Activated gamma-delta T cell treated with Interleukin-2 at 50 U/mL for 16 hours (primary cell): ENCODE data around the gene TMEM200C.
"Not testable (repeated sequence)": the region's sequence is repeated elsewhere in the genome, so short reads cannot be mapped to it uniquely, and the experiment has no call there.

Experiments used
- DNase-seq: peaks from one replicate; pipeline ENCODE4 v3.0.0-alpha.2; 2020

The TMEM200C gene

DNA sequence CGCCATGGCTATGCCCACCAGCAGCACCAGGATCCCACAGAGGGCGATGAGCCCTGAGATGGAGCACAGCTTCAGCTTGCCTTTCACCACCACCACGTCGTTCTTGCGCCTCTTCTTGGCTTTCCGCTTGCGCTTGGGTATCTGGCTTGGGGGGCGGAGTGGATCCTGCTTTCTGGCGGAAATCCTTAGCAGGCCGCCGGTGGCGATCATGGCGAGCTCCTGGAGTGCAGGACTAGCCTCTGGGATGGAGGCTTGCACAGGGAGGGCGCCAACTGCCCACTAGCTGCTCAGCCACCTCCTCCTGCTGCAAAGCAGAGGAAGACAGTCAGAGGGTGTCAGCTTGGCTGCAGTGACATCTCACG, 3.5 kb downstream of the TMEM200C start:
- DNase-seq, result no peak

DNA sequence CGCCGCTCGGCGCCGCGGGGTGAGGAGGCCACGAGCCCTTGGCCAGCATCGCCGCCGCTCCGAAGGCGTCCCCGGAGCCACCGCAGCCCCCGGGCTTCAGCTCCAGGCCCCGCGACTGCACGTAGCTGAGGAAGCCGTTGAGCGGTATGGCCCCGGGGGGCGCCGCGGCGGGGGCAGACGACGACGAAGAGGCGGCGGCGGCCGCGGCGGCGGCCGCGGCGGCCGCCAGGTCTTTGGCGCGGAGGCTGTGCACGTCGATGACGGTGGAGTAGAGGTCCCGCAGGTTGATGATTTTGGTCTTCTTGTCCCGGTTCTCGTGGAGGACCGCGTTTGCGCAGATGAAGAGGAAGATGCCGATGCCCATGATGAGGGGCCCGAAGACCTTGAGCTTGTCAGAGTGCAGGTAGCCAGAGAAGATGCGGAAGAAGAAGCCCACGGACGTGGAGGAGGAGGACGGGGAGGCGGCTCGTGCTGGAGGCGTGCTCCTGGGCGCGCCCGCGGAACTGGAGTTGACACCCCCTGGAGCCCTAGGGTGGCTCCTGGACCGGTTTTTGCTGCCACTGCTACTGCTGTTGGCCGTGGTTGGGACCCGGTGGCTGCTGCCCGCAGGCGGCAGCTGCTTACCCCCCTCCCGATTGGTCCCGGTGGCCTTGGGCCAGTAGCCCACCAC, 4.0 kb downstream of the TMEM200C start:
- DNase-seq, result no peak

DNA sequence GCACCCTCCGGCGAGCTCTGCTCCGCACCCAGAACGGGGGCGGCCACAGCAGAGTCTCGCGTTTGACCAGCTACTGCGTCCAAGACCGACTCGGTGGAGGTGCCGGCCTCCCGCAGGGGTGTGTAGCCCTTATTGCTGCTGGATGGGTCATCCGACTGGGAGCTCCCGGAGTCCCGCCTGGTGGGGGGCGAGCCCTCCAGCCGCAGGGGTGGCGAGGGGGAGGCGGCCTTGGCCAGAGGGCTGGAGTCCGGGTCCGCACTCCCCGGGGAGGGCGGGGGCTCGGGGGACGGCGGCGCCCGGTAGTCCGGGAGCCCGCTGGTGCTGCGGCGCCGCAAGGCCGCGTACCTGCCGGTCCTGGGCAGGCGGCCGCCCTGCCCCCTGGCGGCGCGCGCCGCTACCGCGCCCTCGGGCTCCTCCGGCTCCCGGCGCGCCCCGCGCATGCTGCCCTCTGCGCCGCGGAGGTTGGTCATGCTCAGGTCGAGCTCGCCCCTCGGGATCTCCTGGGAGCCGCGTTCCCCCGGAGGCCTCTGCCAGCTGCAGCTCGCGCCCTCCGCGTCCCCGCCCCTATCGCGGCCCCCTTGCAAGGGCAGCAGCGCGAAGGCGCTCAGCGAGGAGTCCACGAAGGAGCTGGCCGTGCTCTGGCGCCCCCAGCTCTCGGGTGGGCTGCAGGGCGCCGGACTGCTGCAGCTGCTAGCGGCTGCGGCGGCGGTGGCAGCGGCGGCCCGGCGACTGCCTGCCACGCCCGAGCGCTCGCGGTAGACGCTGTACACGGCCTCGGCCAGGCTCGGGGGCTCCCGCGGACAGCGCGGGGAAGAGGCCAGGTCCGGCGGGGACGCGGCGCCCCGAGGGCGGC, 4.8 kb downstream of the TMEM200C start:
- DNase-seq, result no peak

DNA sequence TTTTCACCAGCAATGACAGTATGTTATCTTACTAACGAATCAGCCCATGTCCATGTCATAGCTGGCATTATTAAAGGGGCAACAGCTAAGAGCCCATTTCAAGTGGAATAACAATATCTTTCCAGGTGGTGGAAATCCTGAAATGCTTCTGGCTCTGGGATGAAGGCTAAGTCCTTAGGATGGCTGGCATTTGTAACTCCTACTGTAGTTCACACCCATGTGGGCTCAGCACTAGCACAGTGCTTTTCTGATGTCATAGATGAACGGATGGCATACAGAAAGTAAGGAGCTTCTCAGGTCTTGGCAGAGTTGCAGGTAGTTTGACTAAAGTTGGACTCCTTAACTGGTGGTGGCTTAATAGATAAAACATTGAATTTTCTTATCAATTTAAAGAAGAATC, 10.0 kb downstream of the TMEM200C start:
- no peak for DNase-seq

DNA sequence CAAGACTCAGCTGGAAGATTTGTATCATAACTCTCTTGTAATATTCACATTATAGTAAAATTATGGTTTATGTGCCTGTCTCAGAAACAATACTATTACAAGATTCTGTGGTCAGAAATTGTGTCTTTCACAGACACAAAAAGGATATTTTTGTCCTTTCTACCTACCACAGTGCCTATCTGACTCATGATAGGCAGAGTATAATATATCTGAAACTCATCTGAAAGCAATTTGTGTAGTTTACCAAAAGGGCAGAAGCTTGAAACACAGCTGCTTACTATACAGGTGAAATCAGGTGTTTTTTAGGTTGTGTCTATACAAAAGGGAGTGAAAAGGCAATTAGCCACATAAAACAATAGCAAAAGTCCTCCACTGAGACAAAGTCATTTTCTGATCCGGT, 10.9 kb downstream of the TMEM200C start:
- no peak for DNase-seq

DNA sequence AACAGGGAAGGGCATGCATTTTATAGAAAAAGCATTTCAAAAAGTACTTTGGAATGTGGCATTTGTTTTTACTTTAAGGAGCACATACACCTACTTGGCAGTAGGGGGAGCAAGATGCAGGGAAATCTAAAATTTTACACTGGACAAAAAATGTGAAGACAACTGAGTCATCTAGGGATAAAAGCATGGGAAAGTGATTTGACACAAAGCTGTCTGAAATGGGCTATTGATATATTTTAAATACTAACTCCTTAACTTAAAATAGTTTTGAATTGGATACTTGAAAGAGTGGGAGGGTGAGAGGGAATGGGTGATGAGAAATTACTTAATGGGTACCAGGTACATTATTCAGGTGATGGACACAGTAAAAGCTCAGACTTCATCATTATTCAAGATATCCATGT, 15.8 kb downstream of the TMEM200C start:
- no peak for DNase-seq

DNA sequence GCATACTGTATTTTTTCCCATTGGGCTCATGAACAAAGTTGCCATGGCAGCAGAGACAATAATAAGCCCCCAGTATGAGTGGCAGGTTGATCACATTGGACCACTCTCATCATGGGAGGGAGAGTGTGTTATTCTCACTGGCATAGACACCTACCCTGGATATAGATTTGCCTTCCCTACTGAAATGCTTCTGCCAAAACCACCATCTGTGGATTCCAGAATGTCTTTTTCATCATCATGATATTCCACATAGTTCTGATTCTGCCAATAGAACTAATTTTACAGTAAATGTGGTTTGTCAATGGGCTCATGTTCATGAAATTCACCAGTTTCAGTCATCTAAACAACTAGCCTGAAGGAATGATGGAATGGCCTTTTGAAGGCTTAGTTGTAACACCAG, 18.4 kb downstream of the TMEM200C start:
- no peak for DNase-seq

DNA sequence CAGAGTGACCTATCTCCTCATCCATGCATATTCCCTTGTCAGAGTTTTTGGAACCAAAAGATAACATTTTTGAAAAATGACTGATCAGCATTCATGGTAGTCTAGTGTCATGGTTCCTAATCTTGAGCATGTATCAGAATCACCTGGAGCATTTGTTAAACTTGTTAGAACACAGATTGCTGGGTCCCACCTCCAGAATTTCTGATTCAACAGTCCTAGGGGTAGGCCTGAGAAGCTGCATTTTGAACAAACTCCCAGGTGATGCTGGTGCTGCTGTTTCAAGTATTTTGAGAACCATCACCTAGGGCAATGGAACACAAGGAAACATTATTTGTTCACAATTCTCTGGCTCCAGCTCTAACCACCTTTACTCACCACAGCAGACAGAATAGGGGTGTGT, 21.0 kb downstream of the TMEM200C start:
- no peak for DNase-seq

DNA sequence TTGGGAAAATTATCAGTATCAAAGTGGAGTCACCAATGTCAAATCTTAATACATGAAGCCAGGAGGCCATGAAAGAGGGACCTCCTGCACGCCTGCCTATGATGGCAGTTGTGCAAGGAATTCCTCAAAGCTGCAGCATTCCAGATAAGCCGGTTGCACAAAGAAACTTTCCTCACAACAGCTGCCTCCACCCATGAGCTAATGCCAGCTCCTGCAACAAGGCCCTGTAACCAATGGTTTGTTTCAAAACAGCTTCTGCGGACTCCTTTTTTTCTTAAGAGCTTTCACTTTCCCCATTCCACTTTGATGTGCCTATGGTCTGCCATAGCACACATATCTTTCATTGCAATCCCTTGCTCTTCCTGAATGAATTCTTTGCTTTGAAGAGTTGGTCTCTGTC, 22.4 kb downstream of the TMEM200C start:
- DNase-seq, result no peak

DNA sequence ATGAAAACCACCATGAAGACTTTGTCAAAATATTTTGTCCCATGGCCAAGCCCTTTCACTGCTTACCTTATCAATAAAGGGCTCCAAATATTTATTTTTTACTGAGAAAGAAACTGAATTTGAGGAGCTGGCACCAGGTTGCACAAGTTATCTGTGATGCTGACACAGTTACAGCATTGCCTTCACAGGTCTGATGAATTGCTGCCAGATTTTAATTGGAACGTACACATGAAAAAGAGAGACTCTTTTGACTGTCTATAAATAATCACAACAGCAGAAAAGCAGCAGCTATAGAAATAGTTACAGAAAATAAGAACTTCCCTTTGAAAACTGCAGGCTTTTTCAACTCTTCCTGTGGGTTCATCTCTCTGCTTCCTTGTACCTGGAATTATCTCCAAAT, 23.9 kb downstream of the TMEM200C start:
- DNase-seq, result no peak

DNA sequence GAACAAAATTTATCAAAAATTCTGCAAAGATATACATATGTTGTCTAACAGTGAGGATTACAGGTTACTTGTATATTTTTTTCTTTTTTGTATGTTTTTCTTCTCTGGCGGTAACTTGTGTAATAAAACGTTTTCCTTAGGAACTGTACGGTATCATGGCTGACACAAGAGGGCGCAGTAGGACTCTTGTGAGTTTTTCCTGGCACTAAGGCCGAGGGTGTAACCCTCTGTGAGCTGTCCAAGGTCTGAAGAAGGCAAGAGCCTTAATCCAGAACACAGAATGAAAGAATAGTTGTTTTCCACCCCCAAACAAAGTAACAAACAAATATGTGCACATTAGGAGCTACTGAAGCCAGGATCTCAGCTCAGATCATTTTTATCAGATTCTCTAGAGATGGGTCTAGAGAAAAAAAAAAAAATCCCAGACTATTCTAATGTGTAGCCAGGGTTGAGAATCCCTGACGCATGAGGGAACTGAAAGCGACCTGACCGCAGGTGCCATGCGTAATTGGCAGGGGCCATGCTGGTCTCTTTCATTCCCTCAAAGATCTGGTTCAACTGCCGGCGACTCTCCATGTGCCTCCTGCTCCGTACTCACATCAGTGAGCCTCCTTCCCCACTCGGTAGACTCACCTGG, 27.0 kb downstream of the TMEM200C start:
- DNase-seq, result no peak

DNA sequence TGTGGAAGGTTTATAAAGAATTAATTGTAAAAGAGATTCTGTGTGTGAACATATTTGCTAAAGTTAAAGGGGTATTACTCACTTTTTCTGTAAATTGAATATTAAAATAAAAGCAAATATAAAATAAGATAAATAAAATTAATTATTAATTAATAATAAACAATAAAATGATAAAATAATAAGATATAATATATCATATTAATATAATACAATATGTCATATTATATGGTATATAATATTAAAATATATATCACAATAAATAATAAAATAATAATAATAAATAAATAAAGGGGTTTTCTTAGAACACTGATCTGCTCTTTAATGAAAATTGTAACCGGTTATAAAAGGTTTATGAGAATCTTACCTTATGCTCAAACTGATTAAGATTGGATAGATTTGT, 29.8 kb downstream of the TMEM200C start:
- no peak for DNase-seq

DNA sequence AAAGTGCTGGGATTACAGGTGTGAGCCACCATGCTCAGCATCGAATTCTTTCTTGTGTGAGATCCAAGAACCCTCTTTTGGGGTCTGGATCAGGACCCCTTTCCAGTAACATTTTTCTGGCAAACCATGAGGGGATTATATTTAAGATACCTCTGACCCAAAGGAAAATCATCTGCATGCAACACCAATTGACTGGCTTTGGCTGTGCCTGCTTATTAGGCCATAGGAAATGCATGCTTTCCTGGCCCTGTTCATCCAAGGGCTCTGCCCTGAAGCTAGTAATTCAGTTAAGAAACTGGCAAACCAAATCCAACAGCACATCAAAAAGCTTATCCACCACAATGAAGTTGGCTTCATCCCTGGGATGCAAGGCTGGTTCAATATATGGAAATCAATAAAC, 33.2 kb downstream of the TMEM200C start:
- not testable (repeated sequence) for DNase-seq

DNA sequence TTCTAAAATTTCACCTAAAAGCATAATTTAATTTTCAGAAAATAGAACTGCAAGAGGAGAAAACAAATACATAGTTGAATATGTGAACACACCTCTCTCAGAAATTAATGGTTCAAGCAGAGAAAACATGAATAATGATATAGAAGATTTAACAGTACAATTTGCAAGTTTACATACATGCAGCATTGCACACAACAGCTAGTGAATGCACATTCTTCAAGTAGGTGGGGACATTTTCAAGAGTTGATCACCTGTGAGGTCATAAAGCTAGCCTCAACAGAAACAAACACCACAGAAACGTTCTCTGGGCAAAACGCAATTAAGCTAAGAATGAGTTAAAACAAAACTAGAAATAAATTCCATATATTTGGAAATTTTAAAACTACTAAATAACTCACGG, 38.1 kb downstream of the TMEM200C start:
- no peak for DNase-seq

DNA sequence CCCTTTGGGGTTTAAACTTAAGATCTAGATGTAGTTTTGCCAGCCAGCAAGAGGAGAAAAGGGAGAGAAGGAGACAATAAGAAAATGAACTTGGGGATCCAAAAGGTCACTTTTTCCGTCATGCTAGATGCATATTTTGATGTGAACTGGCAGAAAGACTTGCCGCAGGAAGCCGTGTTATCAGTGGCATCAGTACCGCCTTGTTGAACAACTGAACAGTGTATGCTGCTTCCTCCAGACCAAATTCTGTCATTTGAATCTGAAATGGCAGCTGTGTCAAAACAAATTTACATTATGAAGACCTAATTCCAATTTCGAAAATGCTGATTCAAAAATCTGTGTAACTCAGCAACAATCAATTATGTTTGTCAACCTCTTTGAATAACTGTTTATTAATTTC, 42.1 kb downstream of the TMEM200C start:
- no peak for DNase-seq

DNA sequence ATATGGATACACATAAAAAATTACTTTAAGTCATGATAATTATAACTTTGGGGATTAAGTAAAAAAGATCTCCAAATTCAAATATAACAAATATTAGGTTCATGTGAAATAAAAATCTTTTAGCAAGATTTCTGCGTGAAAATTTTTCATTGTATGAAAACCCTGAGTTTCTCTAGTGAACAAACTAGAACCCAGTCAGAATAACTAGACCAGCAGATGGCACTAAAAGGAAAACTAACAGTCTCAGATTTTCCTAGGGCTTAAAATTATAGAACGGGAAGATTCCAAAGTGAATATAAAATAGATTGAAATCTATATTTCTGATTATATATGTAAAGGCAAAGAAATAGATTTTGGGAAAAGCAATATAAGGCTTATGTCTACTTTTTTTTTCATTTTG, 43.3 kb downstream of the TMEM200C start:
- DNase-seq, result no peak

DNA sequence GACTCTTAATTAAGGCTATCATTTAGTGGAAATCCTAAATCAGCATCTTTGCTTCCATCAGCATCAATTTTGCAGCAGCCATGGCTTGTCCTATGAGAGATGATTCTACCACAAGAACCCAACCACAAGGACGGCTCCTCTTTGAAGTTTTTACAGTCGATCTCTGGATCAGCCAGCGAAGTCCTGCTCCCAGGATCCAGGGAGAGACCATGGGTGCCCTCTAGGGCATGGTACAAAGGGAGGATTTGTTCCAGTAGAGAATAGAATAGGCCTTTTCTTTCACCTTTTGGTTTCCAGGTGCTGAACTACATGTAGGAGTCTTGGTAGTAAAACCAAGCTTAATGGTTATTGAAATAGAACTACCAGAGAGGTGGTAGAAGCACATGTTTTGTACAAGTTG, 52.7 kb downstream of the TMEM200C start:
- DNase-seq, result no peak

DNA sequence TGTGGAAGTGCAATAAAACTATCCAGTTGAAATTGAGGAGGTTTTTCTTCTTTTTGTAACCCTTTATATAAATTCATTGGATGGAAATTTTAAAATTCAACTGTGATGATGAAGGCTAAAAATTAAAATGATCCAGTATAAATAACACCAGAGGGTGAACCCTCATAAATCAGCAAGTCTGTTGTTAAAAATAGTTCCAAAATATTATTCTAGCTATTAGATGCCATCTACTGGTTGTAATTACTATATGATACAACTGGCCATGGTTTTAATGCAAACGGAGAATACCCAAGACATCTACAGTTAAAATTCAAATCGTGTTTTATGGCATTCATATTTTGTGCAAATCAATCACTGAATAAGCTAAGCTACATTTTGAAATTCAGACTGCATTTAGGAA, 53.8 kb downstream of the TMEM200C start:
- no peak for DNase-seq

DNA sequence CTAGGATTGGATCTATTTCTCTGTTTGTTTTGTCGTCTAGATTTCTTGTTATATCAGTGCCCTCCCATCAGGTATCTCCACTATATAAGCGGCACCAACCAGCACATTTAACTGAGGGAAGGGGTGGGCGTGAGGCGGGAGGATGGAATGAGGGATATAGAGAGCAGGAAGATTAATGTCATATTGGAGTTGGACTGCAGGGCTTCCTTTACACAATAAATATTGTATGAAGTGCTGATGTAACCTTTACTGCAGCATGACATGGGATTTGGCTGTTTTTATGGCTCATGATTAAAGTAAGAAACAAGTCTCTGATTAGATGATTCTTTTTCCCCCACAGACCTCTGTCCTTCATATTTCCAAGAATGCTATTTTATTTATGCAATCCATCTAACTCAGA, 54.8 kb downstream of the TMEM200C start:
- DNase-seq, result no peak

DNA sequence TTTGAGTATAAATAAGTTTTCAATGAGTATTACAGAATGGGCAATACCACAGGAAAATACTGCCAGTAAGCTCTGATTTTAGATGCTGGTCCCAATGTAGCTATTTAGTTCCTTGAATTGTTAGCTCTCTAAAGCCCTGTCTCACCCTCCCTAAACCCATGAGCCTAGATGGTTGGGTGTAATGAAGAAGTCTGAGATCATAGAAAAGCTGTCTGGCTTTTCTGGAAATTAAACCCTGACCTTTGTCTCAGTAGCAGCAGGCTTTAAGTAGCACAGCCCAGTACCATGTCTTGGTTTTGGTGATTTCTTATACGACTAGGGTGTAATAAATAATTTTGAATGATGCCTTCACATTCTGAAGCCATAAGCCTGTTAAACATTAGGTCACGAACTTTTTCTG, 55.3 kb downstream of the TMEM200C start:
- DNase-seq, result no peak

DNA sequence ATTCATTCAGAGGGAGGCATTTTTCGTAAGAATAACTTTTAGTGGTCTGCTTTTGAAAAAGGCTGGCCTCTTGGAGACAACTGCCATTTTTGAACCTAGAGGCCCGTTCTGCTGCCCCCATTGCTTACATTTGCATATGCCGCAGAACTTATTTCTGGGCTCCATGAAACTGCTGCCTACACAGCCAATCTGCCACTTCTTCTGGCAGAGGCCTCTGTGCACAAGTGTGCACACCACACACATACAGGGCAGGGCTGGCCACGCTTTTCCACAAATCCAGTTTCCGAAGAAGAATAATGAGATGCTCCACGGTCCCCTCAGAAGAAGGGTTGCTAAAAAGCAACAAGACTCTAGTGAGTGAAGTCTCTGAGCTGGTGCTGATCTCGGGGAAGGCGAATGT, 56.2 kb downstream of the TMEM200C start:
- DNase-seq, result no peak
